GM18867 (cell line): Measurements from ENCODE around the gene TRANK1.
"Not testable (repeated sequence)": the region's sequence is repeated elsewhere in the genome, so short reads cannot be mapped to it uniquely, and the experiment has no call there.

Experiments
- ATAC-seq: cut with Tn5 transposase; IDR thresholded peaks from one replicate; pipeline ENCODE4 v1.9.1; 2021; ENCODE audit warnings: mild to moderate bottlenecking, moderate library complexity; ENCODE audit not compliant: unreplicated experiment

Gene TRANK1

GRCh38 chr3:36944641-36945270, at the start of gene TRANK1:
TSS of gene TRANK1 (minus strand) at chr3:36945054. CDS start at chr3:36944809, 245 bp downstream.
- ATAC-seq: peak; percentile 75

- peak; percentile 91 for ATAC-seq
Observed at GRCh38 chr3:36993326-36994283, 48.8 kb upstream of the TRANK1 start, which contains the start of gene MLH1. TSS of gene MLH1 (plus strand) at chr3:36993518. CDS start at chr3:36993548, 30 bp downstream.

GRCh38 chr3:36992806-36993325, 48.0 kb upstream of the TRANK1 start, which contains the start of gene EPM2AIP1:
TSS of gene EPM2AIP1 (minus strand) at chr3:36993131. CDS start at chr3:36993077, 54 bp downstream.
- ATAC-seq: peak; percentile 85

DNA sequence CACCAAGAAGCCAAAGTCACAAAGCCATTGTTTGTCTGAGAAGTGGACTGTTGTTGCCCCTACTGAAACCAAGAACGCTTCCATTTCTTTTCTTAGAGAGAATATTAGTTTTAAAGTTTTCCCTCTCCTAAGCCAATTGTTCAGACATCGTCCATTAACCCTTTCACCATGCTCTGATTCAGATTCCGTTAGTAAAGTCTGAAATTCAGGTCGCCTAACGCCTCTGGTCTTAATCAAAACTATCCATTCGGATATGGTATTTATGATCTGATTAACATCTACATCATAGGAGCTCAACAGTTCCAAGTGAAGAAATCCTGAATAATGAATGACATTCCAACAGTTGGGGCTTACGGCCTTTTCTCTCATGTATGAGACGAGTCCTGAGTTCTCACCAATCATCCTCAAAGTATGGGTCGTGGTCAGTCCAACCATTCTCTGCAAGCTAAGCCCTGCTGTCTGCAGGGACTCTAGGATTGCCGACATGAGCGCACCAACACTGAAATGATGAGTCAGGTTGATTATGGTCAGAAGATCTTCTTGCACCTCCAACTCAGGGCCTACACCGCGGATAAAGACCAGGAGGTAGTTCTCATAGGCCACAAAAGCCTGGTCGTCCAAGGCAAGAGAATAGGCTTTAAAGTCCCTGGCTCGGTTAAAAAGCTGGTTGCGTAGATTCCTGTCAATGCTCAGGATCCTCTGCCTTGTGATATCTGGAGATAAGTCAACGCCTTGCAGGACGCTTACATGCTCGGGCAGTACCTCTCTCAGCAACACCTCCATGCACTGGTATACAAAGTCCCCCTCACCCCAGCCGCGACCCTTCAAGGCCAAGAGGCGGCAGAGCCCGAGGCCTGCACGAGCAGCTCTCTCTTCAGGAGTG, 47.3 kb upstream of the TRANK1 start:
- ATAC-seq: no peak

GRCh38 chr3:36991147-36991546, 46.3 kb upstream of the TRANK1 start:
- no peak for ATAC-seq

DNA sequence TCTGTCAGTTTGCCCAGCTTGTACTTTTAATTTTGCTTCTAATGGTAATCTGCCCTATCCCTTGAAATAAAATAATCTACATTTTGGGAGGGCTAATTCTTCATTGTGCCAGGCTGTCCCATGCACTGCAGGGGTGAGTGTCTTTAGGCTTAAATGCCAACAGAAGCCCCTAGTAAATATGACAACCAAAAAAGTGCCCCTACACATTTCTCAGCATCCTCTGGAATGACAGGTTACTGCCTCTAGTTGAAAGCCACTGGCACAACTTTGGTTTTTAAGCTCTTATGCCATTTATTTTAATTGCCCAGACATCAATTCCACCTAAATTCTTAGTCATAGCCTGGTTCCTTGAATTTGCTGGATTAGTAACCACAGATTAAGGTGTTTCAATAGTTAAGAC, 44.7 kb upstream of the TRANK1 start:
- no peak for ATAC-seq

DNA sequence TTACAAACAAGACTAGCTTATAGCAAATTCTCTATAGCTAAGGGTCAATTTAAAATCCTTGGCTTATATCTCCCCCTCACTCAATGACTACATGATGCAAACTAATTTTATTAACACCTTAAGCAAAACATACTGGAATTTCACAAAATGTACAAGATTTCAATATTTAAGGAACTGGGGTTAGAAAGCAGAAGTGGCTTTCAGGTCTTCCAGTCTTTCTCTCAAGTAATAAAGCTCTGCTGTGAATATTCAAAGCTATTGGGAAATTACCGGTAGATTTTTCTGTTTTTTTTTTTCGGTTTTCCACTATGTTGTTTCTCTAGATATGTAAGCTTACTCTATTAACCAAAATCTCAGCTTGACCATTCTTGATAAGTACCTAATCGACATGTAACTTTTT, 44.2 kb upstream of the TRANK1 start:
- ATAC-seq: no peak

DNA sequence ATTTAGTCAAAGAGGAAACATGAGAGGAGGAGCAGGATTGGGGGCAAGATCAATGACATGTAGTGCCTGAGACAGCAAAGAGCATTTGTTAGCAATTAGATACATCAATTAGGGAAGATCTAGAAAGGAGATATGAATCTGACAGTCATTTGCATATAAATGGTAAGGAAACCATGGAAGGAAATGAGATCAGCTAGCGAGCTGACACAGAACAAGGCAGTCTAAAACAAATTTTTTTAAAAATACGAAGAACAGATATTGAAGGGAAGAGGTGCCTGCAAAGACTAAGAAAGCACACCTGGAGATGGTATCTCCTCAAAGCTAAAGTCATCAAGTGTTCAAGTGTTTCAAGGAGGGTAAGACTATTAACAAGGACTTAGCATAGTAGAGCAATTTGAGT, 43.5 kb upstream of the TRANK1 start:
- no peak for ATAC-seq

- no peak for ATAC-seq
Observed at GRCh38 chr3:36981006-36981405, 36.2 kb upstream of the TRANK1 start.

- no peak for ATAC-seq
Observed at GRCh38 chr3:36973139-36973538, 28.3 kb upstream of the TRANK1 start.

GRCh38 chr3:36972163-36972562, 27.3 kb upstream of the TRANK1 start:
- no peak for ATAC-seq

DNA sequence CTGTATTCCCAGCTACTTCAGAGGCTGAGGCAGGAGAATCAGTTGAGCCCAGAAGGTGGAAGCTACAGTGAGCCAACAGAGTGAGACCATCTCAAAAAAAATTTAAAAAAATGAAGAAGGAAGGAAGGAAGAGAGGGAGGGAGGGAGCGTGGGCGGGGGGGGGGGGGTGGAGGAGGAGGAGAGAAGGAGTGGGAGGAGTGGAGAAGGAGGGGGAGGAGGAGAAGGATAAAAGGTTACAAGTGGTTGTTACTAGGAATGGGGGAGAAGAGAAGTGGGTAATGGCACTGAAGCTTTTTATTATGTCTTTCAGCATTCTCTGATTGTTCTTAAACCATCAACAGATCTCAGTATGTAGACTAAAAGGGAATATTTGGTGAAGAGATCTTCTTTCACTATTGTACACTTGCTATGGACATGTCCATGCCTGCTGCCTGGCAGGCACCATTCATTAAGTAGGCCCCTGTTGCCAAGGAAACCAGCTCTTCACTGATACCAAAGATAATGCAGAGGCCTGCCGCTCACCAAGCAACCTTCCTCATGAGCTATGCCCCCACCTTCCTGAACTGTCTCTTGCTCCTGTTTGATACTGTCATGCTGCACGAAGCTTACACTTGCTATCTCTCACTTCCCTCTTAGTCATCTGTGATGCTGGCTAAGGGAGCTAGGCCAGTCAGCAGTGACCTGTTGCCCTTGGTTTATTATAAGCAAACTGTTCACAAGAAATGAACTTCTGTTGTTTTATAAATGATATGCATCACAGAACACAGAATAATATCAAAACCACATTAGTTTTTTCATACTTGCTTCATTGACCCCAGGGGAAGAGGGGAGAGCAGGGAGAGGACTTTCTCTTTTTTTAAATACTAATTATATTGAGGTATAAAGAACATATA, 24.9 kb upstream of the TRANK1 start:
- peak; percentile 100 for ATAC-seq

GRCh38 chr3:36969085-36969484, 24.2 kb upstream of the TRANK1 start:
- no peak for ATAC-seq

- ATAC-seq: no peak
Observed at GRCh38 chr3:36965440-36965839, 20.6 kb upstream of the TRANK1 start.

GRCh38 chr3:36964817-36965216, 20.0 kb upstream of the TRANK1 start:
- no peak for ATAC-seq

- no peak for ATAC-seq
Observed at GRCh38 chr3:36964331-36964730, 19.5 kb upstream of the TRANK1 start.

DNA sequence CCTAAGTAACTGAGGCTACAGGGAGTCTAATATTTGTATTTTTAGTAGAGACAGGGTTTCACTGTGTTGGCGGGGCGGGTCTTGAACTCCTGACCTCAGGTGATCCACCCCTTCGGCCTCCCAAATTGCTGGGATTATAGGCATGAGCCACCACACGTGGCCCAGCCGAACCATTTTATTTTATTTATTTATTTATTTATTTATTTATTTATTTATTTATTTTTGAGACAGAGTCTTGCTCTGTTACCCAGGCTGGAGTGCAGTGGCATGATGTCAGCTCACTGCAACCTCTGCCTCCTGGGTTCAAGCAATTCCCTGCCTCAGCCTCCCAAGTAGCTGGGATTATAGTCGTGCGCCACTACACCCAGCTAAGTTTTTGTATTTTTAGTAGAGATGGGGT, 18.2 kb upstream of the TRANK1 start:
- not testable (repeated sequence) for ATAC-seq

- no peak for ATAC-seq
Observed at GRCh38 chr3:36960502-36960901, 15.6 kb upstream of the TRANK1 start.

DNA sequence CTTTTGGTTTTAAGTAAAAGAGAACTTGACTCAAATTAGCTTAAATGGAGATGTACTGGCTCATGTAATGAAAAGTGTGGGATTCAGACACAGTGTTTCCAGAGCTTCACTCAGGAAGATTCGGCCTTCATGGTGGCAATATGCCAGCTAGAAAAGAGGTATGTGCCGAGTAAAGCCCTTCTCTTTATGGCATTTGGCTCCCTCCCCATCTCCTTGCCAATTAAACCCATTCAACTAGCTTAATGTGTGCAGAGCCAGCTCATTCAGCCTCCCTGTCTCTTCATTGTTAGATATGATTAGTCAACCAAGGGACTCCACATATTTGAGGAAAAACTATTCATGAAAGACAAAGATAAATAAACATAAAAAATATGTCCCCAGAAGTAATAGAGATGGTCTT, 15.0 kb upstream of the TRANK1 start:
- no peak for ATAC-seq
